Uterus (tissue), 4 donors: ENCODE data around the gene PAM16. TPM values are rescaled to one million over a fixed set of nuclear protein-coding genes. Genes with fewer than 3 reads are reported as not detected.

Experiments
- DNase-seq, 2 donors: peaks; one replicate each; pipeline ENCODE4 v3.0.0-alpha.2; 2019 to 2020
- H3K27ac ChIP-seq, 2 donors: fragments of 200-600 bp; sonication (generic); 1 replicate in 1 of 2; 2 replicates in 1 of 2; pipeline ENCODE4 v1.5.1; 2016 to 2018
- H3K27me3 ChIP-seq, 2 donors: fragments of 200-600 bp; sonication (generic); one replicate each; pipeline ENCODE4 v1.5.1; 2018 to 2019; ENCODE audit warnings: control low read depth in 1 of 2
- H3K36me3 ChIP-seq, 2 donors: fragments of 200-600 bp; sonication (generic); one replicate each; pipeline ENCODE4 v1.5.1; 2019; ENCODE audit warnings: control low read depth in 1 of 2
- H3K4me1 ChIP-seq, 2 donors: fragments of 200-600 bp; sonication (generic); one replicate each; pipeline ENCODE4 v1.5.1; 2018 to 2019; ENCODE audit warnings: control low read depth in 1 of 2
- H3K4me3 ChIP-seq, 2 donors: fragments of 200-600 bp; sonication (generic); 1 replicate in 1 of 2; 2 replicates in 1 of 2; pipeline ENCODE4 v1.5.1; 2018 to 2019; ENCODE audit warnings: mild to moderate bottlenecking in 1 of 2
- H3K9me3 ChIP-seq, 2 donors: fragments of 200-600 bp; sonication (generic); one replicate each; pipeline ENCODE4 v1.5.1; 2019; ENCODE audit warnings: control low read depth in 1 of 2
- CTCF ChIP-seq, 4 experiments: fragments of 200-600 bp in 2 of 4; fragments of 450-650 bp in 2 of 4; sonication (generic) in 2 of 4; IDR thresholded peaks; one replicate each; pipeline ENCODE4 v1.5.1; 2016 to 2019; ENCODE audit warnings: antibody characterized with exemption in 4 of 4, mild to moderate bottlenecking in 2 of 4, moderate library complexity in 1 of 4
- POLR2A ChIP-seq, 2 donors: fragments of 450-650 bp; IDR thresholded peaks; one replicate each; pipeline ENCODE4 v1.6.1; 2016; ENCODE audit warnings: antibody characterized with exemption in 2 of 2, mild to moderate bottlenecking in 1 of 2, moderate library complexity in 1 of 2
- intact Hi-C: fragments of 100-400 bp; cut with DNase I; formaldehyde crosslinking; loops from one replicate; pipeline ENCODE4 v1.15.1; 2023; ENCODE audit warnings: low total_unique reads
- total RNA-seq, 4 donors: library from RNA; depleted of rRNA in 3 of 4; stranded (reverse); fragments of >200 nt in 3 of 4; gene quantifications; one replicate each; pipeline versions ENCODE4 v1.1.0 to v1.2.4, GENCODE V29; 2014 to 2023
- donor health status: DM: yes; HTN: yes; CAD: no.

PAM16 gene
- total RNA-seq, 4 donors from 2014 or later, result 8.9 to 438 (median 35.3) TPM

- no peak for TF ChIP-seq POLR2A (IDR thresholded peaks at IDR 0.05)
- TF ChIP-seq CTCF (IDR thresholded peaks at IDR 0.05), result no peak
- no peak overlapping the region for H3K4me3 ChIP-seq
- no peaks in the 10 kb centered on the region for H3K27me3 ChIP-seq
- no peaks in the 10 kb centered on the region for H3K4me1 ChIP-seq
- H3K9me3 ChIP-seq, result no peaks in the 10 kb centered on the region
- DNase-seq, result no peak
- no peaks in the 10 kb centered on the region for H3K36me3 ChIP-seq
- H3K27ac ChIP-seq, result no peak overlapping the region
- intact Hi-C loops, result no loop called here
Measured at GRCh38 chr16:4354512-4355409, 3.6 kb upstream of the PAM16 start.

GRCh38 chr16:4353675-4354074 lies 2.6 kb upstream of the PAM16 start:
- H3K4me1 ChIP-seq, result no peaks in the 10 kb centered on the region
- H3K4me3 ChIP-seq, result no peak overlapping the region
- no peaks in the 10 kb centered on the region for H3K36me3 ChIP-seq
- H3K27me3 ChIP-seq, result no peaks in the 10 kb centered on the region
- TF ChIP-seq POLR2A (IDR thresholded peaks at IDR 0.05), result no peak
- TF ChIP-seq CTCF (IDR thresholded peaks at IDR 0.05), result no peak
- no peak for DNase-seq
- intact Hi-C loops, result no loop called here
- H3K9me3 ChIP-seq, result no peaks in the 10 kb centered on the region
- H3K27ac ChIP-seq, result no peak overlapping the region

GRCh38 chr16:4352843-4353242 lies 1.7 kb upstream of the PAM16 start:
- H3K36me3 ChIP-seq, result no peaks in the 10 kb centered on the region
- no peaks in the 10 kb centered on the region for H3K4me1 ChIP-seq
- intact Hi-C loops, result no loop called here
- H3K4me3 ChIP-seq, result no peak overlapping the region
- H3K9me3 ChIP-seq, result no peaks in the 10 kb centered on the region
- DNase-seq, result no peak
- TF ChIP-seq CTCF (IDR thresholded peaks at IDR 0.05), result no peak
- TF ChIP-seq POLR2A (IDR thresholded peaks at IDR 0.05), result no peak
- H3K27ac ChIP-seq, result no peak overlapping the region
- H3K27me3 ChIP-seq, result no peaks in the 10 kb centered on the region

- DNase-seq, result no peak
Measured at GRCh38 chr16:4351880-4352279, 759 bp upstream of the PAM16 start.

More at GRCh38 chr16:4351880-4352279, 759 bp upstream of the PAM16 start:
- Histone ChIP-seq H3K27ac (peak overlapping the region in 1 of 2 donors; percentile 88), H3K4me3 (peak overlapping the region in 1 of 2 donors; percentile 93), H3K27me3 (no peaks in the 10 kb centered on the region), H3K4me1 (no peaks in the 10 kb centered on the region), H3K9me3 (no peaks in the 10 kb centered on the region), H3K36me3 (no peaks in the 10 kb centered on the region)
- intact Hi-C loops, result no loop called here
- no peak for TF ChIP-seq CTCF (IDR thresholded peaks at IDR 0.05)
- TF ChIP-seq POLR2A (IDR thresholded peaks at IDR 0.05), result no peak
